Osteoblast (primary cell): Measurements from ENCODE around the gene GOLT1B. TPM values are rescaled to one million over a fixed set of nuclear protein-coding genes. Genes with fewer than 3 reads are reported as not detected.

Experiments used
- DNase-seq: peaks from one replicate; pipeline ENCODE4 v3.0.0; 2011; ENCODE audit warnings: low spot score, mixed read lengths; ENCODE audit not compliant: insufficient read length; ENCODE audit errors: missing footprints
- H2AFZ ChIP-seq: 2 replicates; pipeline ENCODE4 v1.6.0; 2011; ENCODE audit warnings: mild to moderate bottlenecking, low read length
- H3K27ac ChIP-seq: 2 replicates; pipeline ENCODE4 v1.5.1; 2011; ENCODE audit warnings: mild to moderate bottlenecking, low read depth, low read length, moderate library complexity
- H3K27me3 ChIP-seq: 2 replicates; pipeline ENCODE4 v1.6.0; 2012; ENCODE audit warnings: mild to moderate bottlenecking, control low read depth, inconsistent platforms, low read length, moderate library complexity; ENCODE audit not compliant: insufficient read depth
- H3K36me3 ChIP-seq: 2 replicates; pipeline ENCODE4 v1.5.1; 2011; ENCODE audit warnings: mild to moderate bottlenecking, low read length, control low read depth, moderate library complexity; ENCODE audit not compliant: insufficient read depth
- H3K4me1 ChIP-seq: 2 replicates; pipeline ENCODE4 v1.5.1; 2011; ENCODE audit warnings: mild to moderate bottlenecking, low read length, control low read depth, moderate library complexity; ENCODE audit not compliant: insufficient read depth
- H3K4me2 ChIP-seq: 2 replicates; pipeline ENCODE4 v1.6.0; 2011; ENCODE audit warnings: mild to moderate bottlenecking, low read length; ENCODE audit not compliant: insufficient read depth
- H3K4me3 ChIP-seq: fragments of 200-600 bp; sonication (generic); 3 replicates; pipeline ENCODE4 v1.5.1; 2012; ENCODE audit warnings: mild to moderate bottlenecking, low read length, inconsistent platforms; ENCODE audit not compliant: insufficient read depth
- H3K79me2 ChIP-seq: 2 replicates; pipeline ENCODE4 v1.6.0; 2012; ENCODE audit warnings: mild to moderate bottlenecking, low read length, control low read depth, inconsistent platforms; ENCODE audit not compliant: insufficient read depth
- H3K9me3 ChIP-seq: 2 replicates; pipeline ENCODE4 v1.5.1; 2011; ENCODE audit warnings: low read depth, low read length, control low read depth
- H4K20me1 ChIP-seq: 2 replicates; pipeline ENCODE4 v1.6.0; 2012; ENCODE audit warnings: mild to moderate bottlenecking, low read length, control low read depth; ENCODE audit not compliant: insufficient read depth
- total RNA-seq: library from RNA; depleted of rRNA; stranded (reverse); fragments of >200 nt; gene quantifications from 2 replicates; pipeline ENCODE4 v1.2.3, GENCODE V29; 2012
- TF ChIP-seq, protein P1 (sequence below): IDR thresholded peaks from 2 replicates; pipeline ENCODE4 v1.5.1; 2011; ENCODE audit warnings: mild to moderate bottlenecking, low read depth, low read length, moderate library complexity; ENCODE audit errors: extremely low read depth

GOLT1B gene
- total RNA-seq, 1 donor: 254 TPM

DNA sequence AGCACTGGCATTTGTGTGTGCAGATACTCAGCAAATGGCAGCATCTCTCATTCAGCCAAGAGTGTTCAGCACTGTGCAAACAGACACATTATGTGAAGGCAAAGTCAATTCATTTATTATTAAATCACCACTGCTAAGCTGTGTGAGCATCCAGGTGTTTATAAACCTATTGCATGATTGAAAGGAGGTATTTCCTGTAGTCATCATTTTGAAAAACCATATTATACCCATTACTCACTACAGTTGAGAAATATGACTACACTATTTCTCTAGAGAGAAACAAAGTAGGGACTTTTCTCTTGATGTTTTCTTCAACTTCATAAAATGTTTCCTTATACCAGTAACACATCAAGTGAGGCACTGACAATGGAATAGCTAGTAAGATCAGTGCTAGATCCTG, 38.2 kb downstream of the GOLT1B start:
- no peak overlapping the region for H3K27ac ChIP-seq
- H3K4me3 ChIP-seq: no peak overlapping the region
- no peak for DNase-seq
- H3K4me1 ChIP-seq: no peaks in the 10 kb centered on the region
- no peaks in the 10 kb centered on the region for H3K9me3 ChIP-seq
- H3K36me3 ChIP-seq: no peaks in the 10 kb centered on the region
- TF ChIP-seq, protein P1, sequence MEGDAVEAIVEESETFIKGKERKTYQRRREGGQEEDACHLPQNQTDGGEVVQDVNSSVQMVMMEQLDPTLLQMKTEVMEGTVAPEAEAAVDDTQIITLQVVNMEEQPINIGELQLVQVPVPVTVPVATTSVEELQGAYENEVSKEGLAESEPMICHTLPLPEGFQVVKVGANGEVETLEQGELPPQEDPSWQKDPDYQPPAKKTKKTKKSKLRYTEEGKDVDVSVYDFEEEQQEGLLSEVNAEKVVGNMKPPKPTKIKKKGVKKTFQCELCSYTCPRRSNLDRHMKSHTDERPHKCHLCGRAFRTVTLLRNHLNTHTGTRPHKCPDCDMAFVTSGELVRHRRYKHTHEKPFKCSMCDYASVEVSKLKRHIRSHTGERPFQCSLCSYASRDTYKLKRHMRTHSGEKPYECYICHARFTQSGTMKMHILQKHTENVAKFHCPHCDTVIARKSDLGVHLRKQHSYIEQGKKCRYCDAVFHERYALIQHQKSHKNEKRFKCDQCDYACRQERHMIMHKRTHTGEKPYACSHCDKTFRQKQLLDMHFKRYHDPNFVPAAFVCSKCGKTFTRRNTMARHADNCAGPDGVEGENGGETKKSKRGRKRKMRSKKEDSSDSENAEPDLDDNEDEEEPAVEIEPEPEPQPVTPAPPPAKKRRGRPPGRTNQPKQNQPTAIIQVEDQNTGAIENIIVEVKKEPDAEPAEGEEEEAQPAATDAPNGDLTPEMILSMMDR: no peak
- H3K27me3 ChIP-seq: peaks cover 2% of the 10 kb centered on the region
- H2AFZ ChIP-seq: no peak overlapping the region
- H3K4me2 ChIP-seq: no peak overlapping the region
- H4K20me1 ChIP-seq: no peaks in the 10 kb centered on the region
- H3K79me2 ChIP-seq: no peaks in the 10 kb centered on the region

DNA sequence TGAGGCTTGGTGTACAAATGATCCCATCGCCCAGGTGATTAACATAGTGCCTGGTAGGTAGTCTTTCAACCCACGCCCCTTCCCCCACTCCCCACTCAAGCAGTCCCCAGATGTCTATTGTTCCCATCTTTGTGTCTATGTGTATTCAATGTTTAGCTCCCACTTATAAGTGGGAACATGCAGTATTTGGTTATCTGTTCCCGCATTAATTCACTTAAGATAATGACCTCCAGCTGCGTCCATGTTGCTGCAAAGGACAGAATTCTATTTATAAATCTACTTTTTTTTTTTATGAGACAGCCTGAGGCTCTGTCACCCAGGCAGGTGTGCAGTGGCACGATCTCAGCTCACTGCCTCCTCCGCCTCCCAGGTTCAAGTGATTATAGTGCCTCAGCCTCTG, 40.2 kb downstream of the GOLT1B start:
- Histone ChIP-seq H3K36me3 (no peaks in the 10 kb centered on the region), H3K4me1 (no peaks in the 10 kb centered on the region), H4K20me1 (no peaks in the 10 kb centered on the region), H3K4me3 (no peak overlapping the region), H3K4me2 (no peak overlapping the region), H3K27me3 (peaks cover 2% of the 10 kb centered on the region), H3K9me3 (no peaks in the 10 kb centered on the region), H3K79me2 (no peaks in the 10 kb centered on the region), H2AFZ (no peak overlapping the region), H3K27ac (no peak overlapping the region)
- TF ChIP-seq, protein P1: no peak
- no peak for DNase-seq

DNA sequence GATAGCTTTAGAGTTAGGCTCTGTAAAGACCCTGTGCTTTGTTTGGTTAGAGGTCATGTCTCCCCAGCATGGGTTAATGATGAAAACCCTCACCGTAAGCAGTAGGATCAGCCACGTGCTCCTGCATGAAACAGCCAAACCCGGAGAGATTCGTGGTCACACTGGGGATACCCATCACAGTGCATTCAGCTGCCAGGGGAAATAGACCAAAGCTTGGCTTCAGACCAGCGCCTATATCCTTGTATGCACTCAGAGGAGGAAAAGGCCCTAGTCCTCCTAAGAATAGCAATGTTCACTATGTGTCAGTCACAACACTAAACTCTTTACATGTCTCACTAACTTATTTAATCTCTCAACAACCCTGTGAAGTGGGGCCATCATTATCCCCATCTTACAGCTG, 40.8 kb downstream of the GOLT1B start:
- no peak overlapping the region for H3K4me3 ChIP-seq
- H3K4me2 ChIP-seq: no peak overlapping the region
- H3K79me2 ChIP-seq: no peaks in the 10 kb centered on the region
- H4K20me1 ChIP-seq: no peaks in the 10 kb centered on the region
- H2AFZ ChIP-seq: no peak overlapping the region
- H3K4me1 ChIP-seq: no peaks in the 10 kb centered on the region
- DNase-seq: no peak
- no peaks in the 10 kb centered on the region for H3K36me3 ChIP-seq
- H3K27me3 ChIP-seq: peaks cover 2% of the 10 kb centered on the region
- H3K27ac ChIP-seq: no peak overlapping the region
- H3K9me3 ChIP-seq: no peaks in the 10 kb centered on the region
- TF ChIP-seq, protein P1: no peak

DNA sequence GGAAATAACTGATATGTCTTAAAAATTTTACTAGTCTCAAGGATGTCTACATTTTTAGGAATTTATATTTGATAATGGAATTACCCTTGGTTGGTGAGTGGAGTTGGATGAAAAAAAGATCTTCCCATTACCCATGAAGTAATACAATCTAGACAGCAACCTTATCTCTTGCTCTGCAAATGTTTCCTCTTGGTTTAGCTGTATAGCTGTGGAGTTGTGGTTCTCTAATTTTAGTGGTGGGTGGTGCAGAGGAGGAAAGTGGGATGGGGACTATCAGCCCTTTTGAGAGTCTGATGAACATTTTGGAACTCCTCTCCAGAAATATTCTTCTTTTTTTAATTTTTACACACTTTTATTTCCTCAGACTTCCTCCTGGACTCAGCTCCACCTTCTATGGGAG, 41.6 kb downstream of the GOLT1B start:
- DNase-seq: no peak
- H3K9me3 ChIP-seq: no peaks in the 10 kb centered on the region
- TF ChIP-seq, protein P1: no peak
- H3K27me3 ChIP-seq: peaks cover 2% of the 10 kb centered on the region
- no peak overlapping the region for H2AFZ ChIP-seq
- no peak overlapping the region for H3K27ac ChIP-seq
- no peak overlapping the region for H3K4me3 ChIP-seq
- no peaks in the 10 kb centered on the region for H3K36me3 ChIP-seq
- H3K79me2 ChIP-seq: no peaks in the 10 kb centered on the region
- H4K20me1 ChIP-seq: no peaks in the 10 kb centered on the region
- H3K4me1 ChIP-seq: no peaks in the 10 kb centered on the region
- H3K4me2 ChIP-seq: no peak overlapping the region
